Measurements from ENCODE around the gene CFAP92.

Gene CFAP92

GRCh38 chr3:129009266-129009665, 15.4 kb upstream of the CFAP92 start:
- DNase-seq (ENCODE audit: low spot score), result no peak
- FAIRE-seq, result no peak

GRCh38 chr3:129007792-129008191, 13.9 kb upstream of the CFAP92 start:
- DNase-seq (ENCODE audit: low spot score) (no peak), FAIRE-seq (no peak)

GRCh38 chr3:129006864-129007263, 13.0 kb upstream of the CFAP92 start:
- FAIRE-seq (no peak), DNase-seq (ENCODE audit: low spot score) (no peak)

GRCh38 chr3:129005526-129006303, 11.8 kb upstream of the CFAP92 start:
- no peak for FAIRE-seq

GRCh38 chr3:129004639-129005295, 10.9 kb upstream of the CFAP92 start:
- FAIRE-seq (no peak), DNase-seq (ENCODE audit: low spot score) (no peak)

More at GRCh38 chr3:129005526-129006303, 11.8 kb upstream of the CFAP92 start:
- no peak for DNase-seq (ENCODE audit: low spot score)

- no peak for FAIRE-seq
- no peak for DNase-seq (ENCODE audit: low spot score)
Observed at GRCh38 chr3:129003578-129004112, 9.8 kb upstream of the CFAP92 start.

- DNase-seq (ENCODE audit: low spot score) (no peak), FAIRE-seq (no peak)
Observed at GRCh38 chr3:129002573-129003569, 9.0 kb upstream of the CFAP92 start.

- FAIRE-seq (no peak), DNase-seq (ENCODE audit: low spot score) (no peak)
Observed at GRCh38 chr3:129001806-129002572, 8.1 kb upstream of the CFAP92 start.

- DNase-seq (ENCODE audit: low spot score) (peak; percentile 72), FAIRE-seq (no peak)
Observed at GRCh38 chr3:129001101-129001805, 7.4 kb upstream of the CFAP92 start, which contains the start of gene EFCC1. TSS of gene EFCC1 (plus strand) at chr3:129001304. CDS start at chr3:129001629, 325 bp downstream.

- DNase-seq (ENCODE audit: low spot score) (no peak), FAIRE-seq (no peak)
Observed at GRCh38 chr3:129000742-129001100, 6.8 kb upstream of the CFAP92 start.

GRCh38 chr3:128999102-128999501, 5.2 kb upstream of the CFAP92 start:
- DNase-seq (ENCODE audit: low spot score) (no peak), FAIRE-seq (no peak)

GRCh38 chr3:128998561-128998960, 4.7 kb upstream of the CFAP92 start:
- FAIRE-seq, result no peak
- no peak for DNase-seq (ENCODE audit: low spot score)

GRCh38 chr3:128997486-128998133, 3.7 kb upstream of the CFAP92 start:
- FAIRE-seq, result no peak
- no peak for DNase-seq (ENCODE audit: low spot score)

- DNase-seq (ENCODE audit: low spot score) (no peak), FAIRE-seq (no peak)
Observed at GRCh38 chr3:128996726-128997125, 2.9 kb upstream of the CFAP92 start.

GRCh38 chr3:128996200-128996599, 2.3 kb upstream of the CFAP92 start:
- DNase-seq (ENCODE audit: low spot score), result no peak
- FAIRE-seq, result no peak

GRCh38 chr3:128995737-128996136, 1.9 kb upstream of the CFAP92 start:
- DNase-seq (ENCODE audit: low spot score), result no peak
- no peak for FAIRE-seq

GRCh38 chr3:128994581-128995546, 988 bp upstream of the CFAP92 start:
- no peak for FAIRE-seq
- no peak for DNase-seq (ENCODE audit: low spot score)

- FAIRE-seq (no peak), DNase-seq (ENCODE audit: low spot score) (no peak)
Observed at GRCh38 chr3:128994173-128994512, 267 bp upstream of the CFAP92 start.
